ENCODE results near the gene CYP39A1.

The CYP39A1 gene

DNA sequence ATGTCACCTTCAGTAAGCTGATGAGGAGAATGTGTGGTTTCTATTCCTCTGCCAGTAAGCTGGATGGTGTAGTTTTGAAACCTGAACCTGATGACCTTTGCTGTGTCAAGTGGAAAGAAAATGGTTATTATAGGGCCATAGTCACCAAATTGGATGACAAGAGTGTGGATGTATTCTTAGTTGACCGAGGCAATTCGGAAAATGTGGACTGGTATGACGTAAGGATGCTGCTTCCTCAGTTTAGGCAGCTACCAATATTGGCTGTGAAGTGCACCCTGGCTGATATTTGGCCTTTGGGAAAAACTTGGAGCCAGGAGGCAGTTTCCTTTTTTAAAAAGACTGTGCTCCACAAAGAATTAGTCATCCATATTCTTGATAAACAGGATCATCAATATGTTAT is 37.0 kb upstream of the CYP39A1 start:
- Histone ChIP-seq H3K4me3 (IDR thresholded peaks at IDR 0.05; ENCODE audit: insufficient read depth, low read depth, low read length) (no peak overlapping the region), H2AFZ (ENCODE audit: low read depth) (no peak overlapping the region), H3K27me3 (ENCODE audit: insufficient read depth, low read depth) (no peaks in the 10 kb centered on the region), H3K79me2 (ENCODE audit: insufficient read depth, low read depth) (no peaks in the 10 kb centered on the region), H4K20me1 (ENCODE audit: insufficient read depth) (no peaks in the 10 kb centered on the region), H3K27ac (no peak overlapping the region), H3K36me3 (ENCODE audit: insufficient read depth) (no peaks in the 10 kb centered on the region), H3K9ac (no peak overlapping the region), H3K4me1 (ENCODE audit: low read depth, poor library complexity, severe bottlenecking) (no peaks in the 10 kb centered on the region), H3K4me2 (no peak overlapping the region)
- TF ChIP-seq, protein P1, sequence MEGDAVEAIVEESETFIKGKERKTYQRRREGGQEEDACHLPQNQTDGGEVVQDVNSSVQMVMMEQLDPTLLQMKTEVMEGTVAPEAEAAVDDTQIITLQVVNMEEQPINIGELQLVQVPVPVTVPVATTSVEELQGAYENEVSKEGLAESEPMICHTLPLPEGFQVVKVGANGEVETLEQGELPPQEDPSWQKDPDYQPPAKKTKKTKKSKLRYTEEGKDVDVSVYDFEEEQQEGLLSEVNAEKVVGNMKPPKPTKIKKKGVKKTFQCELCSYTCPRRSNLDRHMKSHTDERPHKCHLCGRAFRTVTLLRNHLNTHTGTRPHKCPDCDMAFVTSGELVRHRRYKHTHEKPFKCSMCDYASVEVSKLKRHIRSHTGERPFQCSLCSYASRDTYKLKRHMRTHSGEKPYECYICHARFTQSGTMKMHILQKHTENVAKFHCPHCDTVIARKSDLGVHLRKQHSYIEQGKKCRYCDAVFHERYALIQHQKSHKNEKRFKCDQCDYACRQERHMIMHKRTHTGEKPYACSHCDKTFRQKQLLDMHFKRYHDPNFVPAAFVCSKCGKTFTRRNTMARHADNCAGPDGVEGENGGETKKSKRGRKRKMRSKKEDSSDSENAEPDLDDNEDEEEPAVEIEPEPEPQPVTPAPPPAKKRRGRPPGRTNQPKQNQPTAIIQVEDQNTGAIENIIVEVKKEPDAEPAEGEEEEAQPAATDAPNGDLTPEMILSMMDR (conservative IDR thresholded peaks at IDR 0.05; ENCODE audit: low read depth, low read length): no peak

- Histone ChIP-seq H3K4me3 (IDR thresholded peaks at IDR 0.05; ENCODE audit: insufficient read depth, low read depth, low read length) (no peak overlapping the region), H3K27ac (no peak overlapping the region), H3K27me3 (ENCODE audit: insufficient read depth, low read depth) (no peaks in the 10 kb centered on the region), H4K20me1 (ENCODE audit: insufficient read depth) (no peaks in the 10 kb centered on the region), H2AFZ (ENCODE audit: low read depth) (no peak overlapping the region), H3K9ac (no peak overlapping the region), H3K4me2 (no peak overlapping the region), H3K79me2 (ENCODE audit: insufficient read depth, low read depth) (no peaks in the 10 kb centered on the region), H3K4me1 (ENCODE audit: low read depth, poor library complexity, severe bottlenecking) (no peaks in the 10 kb centered on the region), H3K36me3 (ENCODE audit: insufficient read depth) (no peaks in the 10 kb centered on the region)
- TF ChIP-seq, protein P1 (conservative IDR thresholded peaks at IDR 0.05; ENCODE audit: low read depth, low read length): no peak
Observed at GRCh38 chr6:46688966-46689335, 36.3 kb upstream of the CYP39A1 start.

- Histone ChIP-seq H3K27ac (no peak overlapping the region), H3K9ac (no peak overlapping the region), H4K20me1 (ENCODE audit: insufficient read depth) (no peaks in the 10 kb centered on the region), H3K4me1 (ENCODE audit: low read depth, poor library complexity, severe bottlenecking) (no peaks in the 10 kb centered on the region), H3K79me2 (ENCODE audit: insufficient read depth, low read depth) (no peaks in the 10 kb centered on the region), H3K27me3 (ENCODE audit: insufficient read depth, low read depth) (no peaks in the 10 kb centered on the region), H3K36me3 (ENCODE audit: insufficient read depth) (no peaks in the 10 kb centered on the region), H3K4me3 (IDR thresholded peaks at IDR 0.05; ENCODE audit: insufficient read depth, low read depth, low read length) (no peak overlapping the region), H3K4me2 (no peak overlapping the region), H2AFZ (ENCODE audit: low read depth) (no peak overlapping the region)
- TF ChIP-seq, protein P1 (conservative IDR thresholded peaks at IDR 0.05; ENCODE audit: low read depth, low read length): no peak
Observed at GRCh38 chr6:46688117-46688965, 35.7 kb upstream of the CYP39A1 start.

- Histone ChIP-seq H2AFZ (ENCODE audit: low read depth) (no peak within 1 kb of the TSS), H3K4me1 (ENCODE audit: low read depth, poor library complexity, severe bottlenecking) (no peaks in the 10 kb centered on the region), H3K9ac (no peak within 1 kb of the TSS), H3K4me2 (no peak within 1 kb of the TSS), H3K36me3 (ENCODE audit: insufficient read depth) (no peaks in the 10 kb centered on the region), H3K27me3 (ENCODE audit: insufficient read depth, low read depth) (no peaks in the 10 kb centered on the region), H3K4me3 (IDR thresholded peaks at IDR 0.05; ENCODE audit: insufficient read depth, low read depth, low read length) (no peak within 1 kb of the TSS), H3K27ac (no peak within 1 kb of the TSS), H4K20me1 (ENCODE audit: insufficient read depth) (no peaks in the 10 kb centered on the region), H3K79me2 (ENCODE audit: insufficient read depth, low read depth) (no peaks in the 10 kb centered on the region)
- TF ChIP-seq, protein P1 (conservative IDR thresholded peaks at IDR 0.05; ENCODE audit: low read depth, low read length): no peak
Observed at GRCh38 chr6:46687619-46688097, 35.0 kb upstream of the CYP39A1 start, which contains the start of gene TDRD6. TSS of gene TDRD6 (plus strand) at chr6:46687885. CDS start at chr6:46688129, 244 bp downstream.

Data from KMS-11 (cell line).